K562 (cell line): ENCODE measurements around the gene HS2ST1. TPM values are rescaled to one million over a fixed set of nuclear protein-coding genes. Genes with fewer than 3 reads are reported as not detected.
A peak's percentile ranks its signal among the peaks of the same experiment; 100 is the strongest.

Experiments
- ATF1 ChIP-seq, 2 experiments: fragments of 450-650 bp in 1 of 2; IDR thresholded peaks; 2 replicates each; pipeline ENCODE4 v1.6.1; 2016; ENCODE audit warnings: missing compliant biosample characterization in 1 of 2, missing genetic modification characterization in 1 of 2
- EWSR1 ChIP-seq: fragments of 450-650 bp; IDR thresholded peaks from 2 replicates; pipeline ENCODE4 v1.6.1; 2018; ENCODE audit warnings: borderline replicate concordance, mild to moderate bottlenecking, low read depth, moderate library complexity; ENCODE audit not compliant: partially characterized antibody
- FOXK1 ChIP-seq: sonication (generic); formaldehyde crosslinking; IDR thresholded peaks from 2 replicates; pipeline ENCODE4 v1.8.0; 2022; ENCODE audit warnings: missing genetic modification reagents, mild to moderate bottlenecking, borderline replicate concordance
- GABPA ChIP-seq: fragments of 200-800 bp; sonication (Bioruptor generic); conservative IDR thresholded peaks from 2 replicates; pipeline ENCODE4 v1.6.1; 2016; ENCODE audit warnings: low read depth, missing genetic modification characterization, missing compliant biosample characterization
- HDAC1 ChIP-seq, 2 experiments: fragments of 450-650 bp; IDR thresholded peaks; 2 replicates each; pipeline ENCODE4 v1.6.1; 2016 to 2017; ENCODE audit warnings: inconsistent platforms in 1 of 2, mild to moderate bottlenecking in 1 of 2, moderate library complexity in 1 of 2
- HSF4 ChIP-seq: fragments of 250-450 bp; sonication (Bioruptor Pico); IDR thresholded peaks from 2 replicates; pipeline ENCODE4 v2.1.2; 2022; ENCODE audit warnings: mild to moderate bottlenecking, moderate library complexity, borderline replicate concordance
- ILF3 ChIP-seq: fragments of 450-650 bp; IDR thresholded peaks from 2 replicates; pipeline ENCODE4 v1.6.1; 2018; ENCODE audit warnings: antibody characterized with exemption, mild to moderate bottlenecking, moderate library complexity, borderline replicate concordance
- KDM1A ChIP-seq, 2 experiments: fragments of 450-650 bp; IDR thresholded peaks; 2 replicates each; pipeline ENCODE4 v1.6.1; 2016; ENCODE audit warnings: mild to moderate bottlenecking in 2 of 2
- MCM2 ChIP-seq: fragments of 450-650 bp; IDR thresholded peaks from 2 replicates; pipeline ENCODE4 v1.6.1; 2017; ENCODE audit warnings: low read depth, mild to moderate bottlenecking
- NFATC3 ChIP-seq: fragments of 450-650 bp; IDR thresholded peaks from 2 replicates; pipeline ENCODE4 v1.6.1; 2017; ENCODE audit warnings: mild to moderate bottlenecking
- NONO ChIP-seq, 2 experiments: fragments of 200-400 bp in 1 of 2; fragments of 450-650 bp in 1 of 2; formaldehyde crosslinking in 1 of 2; IDR thresholded peaks; 2 replicates each; pipeline ENCODE4 v1.6.1; 2017; ENCODE audit warnings: low read depth in 2 of 2, mild to moderate bottlenecking in 2 of 2, moderate library complexity in 2 of 2, low read length in 1 of 2
- POLR2AphosphoS5 ChIP-seq: IDR thresholded peaks from 2 replicates; pipeline ENCODE4 v1.6.1; 2011; ENCODE audit warnings: mild to moderate bottlenecking, low read depth, low read length, moderate library complexity; ENCODE audit not compliant: control insufficient read depth, insufficient read depth
- POLR2B ChIP-seq: fragments of 450-650 bp; IDR thresholded peaks from 2 replicates; pipeline ENCODE4 v1.6.1; 2018; ENCODE audit warnings: low read depth; ENCODE audit not compliant: partially characterized antibody
- SLC30A9 ChIP-seq: fragments of 250-450 bp; sonication (Bioruptor Pico); IDR thresholded peaks from 2 replicates; pipeline ENCODE4 v1.8.0; 2022; ENCODE audit warnings: mild to moderate bottlenecking, moderate library complexity
- SRSF1 ChIP-seq: fragments of 200-400 bp; formaldehyde crosslinking; IDR thresholded peaks from 2 replicates; pipeline ENCODE4 v1.6.1; 2017; ENCODE audit warnings: mild to moderate bottlenecking, low read depth, low read length, moderate library complexity
- STAT5A ChIP-seq: IDR thresholded peaks from 2 replicates; pipeline ENCODE4 v1.6.1; 2012; ENCODE audit warnings: low read length, inconsistent platforms, borderline replicate concordance
- TAL1 ChIP-seq: fragments of 450-650 bp; IDR thresholded peaks from 2 replicates; pipeline ENCODE4 v1.6.1; 2016; ENCODE audit warnings: mild to moderate bottlenecking
- YBX1 ChIP-seq: fragments of 450-650 bp; IDR thresholded peaks from 2 replicates; pipeline ENCODE4 v1.7.1; 2016; ENCODE audit warnings: mild to moderate bottlenecking
- ZC3H4 ChIP-seq: sonication (generic); formaldehyde crosslinking; IDR thresholded peaks from 2 replicates; pipeline ENCODE4 v1.9.0; 2021; ENCODE audit warnings: missing genetic modification reagents, borderline replicate concordance
- ZFP1 ChIP-seq: fragments of 450-650 bp; formaldehyde crosslinking; IDR thresholded peaks from 2 replicates; pipeline ENCODE4 v1.4.0; 2020; ENCODE audit warnings: mild to moderate bottlenecking, mixed read lengths
- ZNF316 ChIP-seq: fragments of 450-650 bp; IDR thresholded peaks from 2 replicates; pipeline ENCODE4 v1.6.1; 2016
- polyA plus RNA-seq, 8 experiments: library from polyadenylated mRNA; depleted of rRNA in 4 of 8; stranded (reverse) in 5 of 8; unstranded in 3 of 8; fragments of >200 nt; fragmentation: Nextera tagmentation in 2 of 8; fragmentation: Illumina TruSeq in 1 of 8; extraction: Ambion mirVana in 2 of 8; extraction: Trizol in 1 of 8; gene quantifications; 2 replicates each; pipeline versions ENCODE4 v1.2.1 to v1.2.3, GENCODE V29; 2011 to 2014; ENCODE audit warnings: inconsistent platforms in 1 of 8, missing spikeins in 1 of 8
- total RNA-seq, 7 experiments: library from RNA; depleted of rRNA in 6 of 7; stranded (reverse); fragments of >200 nt in 6 of 7; fragmentation: Illumina TruSeq in 2 of 7; extraction: Trizol in 2 of 7; gene quantifications; 2 replicates each; pipeline versions ENCODE4 v1.2.1 to v1.2.3, GENCODE V29; 2011 to 2021; ENCODE audit warnings: low replicate concordance in 1 of 7
- TF ChIP-seq, protein P1 (sequence below): fragments of 250-450 bp; sonication (Bioruptor Pico); IDR thresholded peaks from 2 replicates; pipeline ENCODE4 v1.8.0; 2021; ENCODE audit warnings: borderline replicate concordance, mild to moderate bottlenecking, moderate library complexity; ENCODE audit not compliant: poor library complexity, severe bottlenecking
- TF ChIP-seq, protein P2 (sequence below), 2 experiments: fragments of 200-800 bp in 1 of 2; sonication (Bioruptor generic) in 1 of 2; sonication (generic) in 1 of 2; formaldehyde crosslinking in 1 of 2; IDR thresholded peaks in 1 of 2; conservative IDR thresholded peaks in 1 of 2; 2 replicates each; pipeline versions ENCODE4 v1.5.0 to v1.6.1; 2016 to 2020; ENCODE audit warnings: missing compliant biosample characterization in 1 of 2, missing genetic modification characterization in 1 of 2, missing genetic modification reagents in 1 of 2

Gene HS2ST1
- total and polyA plus RNA-seq, 9 of the 15 experiments (the other 6 are each of a cell fraction or from before 2014, with no cell fraction given) = 7.7 to 43.3 (median 25.8) TPM

GRCh38 chr1:86993269-86993985 lies 79.0 kb downstream of the HS2ST1 start (continued):
- TF ChIP-seq, protein P1, sequence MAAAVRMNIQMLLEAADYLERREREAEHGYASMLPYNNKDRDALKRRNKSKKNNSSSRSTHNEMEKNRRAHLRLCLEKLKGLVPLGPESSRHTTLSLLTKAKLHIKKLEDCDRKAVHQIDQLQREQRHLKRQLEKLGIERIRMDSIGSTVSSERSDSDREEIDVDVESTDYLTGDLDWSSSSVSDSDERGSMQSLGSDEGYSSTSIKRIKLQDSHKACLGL (CRISPR knock-in tag) = no peak
- TF ChIP-seq TAL1 (peak; percentile 88), SLC30A9 (CRISPR knock-in tag) (no peak), KDM1A (IDR thresholded peaks at IDR 0.05) (peak; percentile 56 to 73), ILF3 (0 out of 2 replicates have a peak, but pooled peaks have one; percentile 36), POLR2AphosphoS5 (peak; percentile 74), POLR2B (no peak), EWSR1 (no peak), YBX1 (no peak), MCM2 (no peak), HDAC1 (IDR thresholded peaks at IDR 0.05) (0 out of 4 replicates have a peak, but pooled peaks of 1 of the 2 experiments have one; percentile 19), NONO (IDR thresholded peaks at IDR 0.05; ENCODE audit: low read depth in 2 of 2, low read length in 1 of 2) (no peak), ZC3H4 (no peak), ZFP1 (no peak), FOXK1 (CRISPR knock-in tag) (no peak), ZNF316 (peak; percentile 83), ATF1 (CRISPR knock-in tag; IDR thresholded peaks at IDR 0.05) (no peak), ATF1 (tag; IDR thresholded peaks at IDR 0.05) (no peak), HSF4 (CRISPR knock-in tag) (no peak), SRSF1 (no peak), STAT5A (peak; percentile 81; the same call in 1 of the 2 replicates), GABPA (tag) (no peak), NFATC3 (no peak)
- TF ChIP-seq, protein P2, sequence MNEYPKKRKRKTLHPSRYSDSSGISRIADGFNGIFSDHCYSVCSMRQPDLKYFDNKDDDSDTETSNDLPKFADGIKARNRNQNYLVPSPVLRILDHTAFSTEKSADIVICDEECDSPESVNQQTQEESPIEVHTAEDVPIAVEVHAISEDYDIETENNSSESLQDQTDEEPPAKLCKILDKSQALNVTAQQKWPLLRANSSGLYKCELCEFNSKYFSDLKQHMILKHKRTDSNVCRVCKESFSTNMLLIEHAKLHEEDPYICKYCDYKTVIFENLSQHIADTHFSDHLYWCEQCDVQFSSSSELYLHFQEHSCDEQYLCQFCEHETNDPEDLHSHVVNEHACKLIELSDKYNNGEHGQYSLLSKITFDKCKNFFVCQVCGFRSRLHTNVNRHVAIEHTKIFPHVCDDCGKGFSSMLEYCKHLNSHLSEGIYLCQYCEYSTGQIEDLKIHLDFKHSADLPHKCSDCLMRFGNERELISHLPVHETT (CRISPR knock-in tag; conservative IDR thresholded peaks at IDR 0.05 in 1 of 2, IDR thresholded peaks at IDR 0.05 in 1 of 2) = no peak
